Neuronal stem cell (in vitro differentiated cells): ENCODE data around the gene FCHO1.

ENCODE experiments used
- DNase-seq: peaks from one replicate; pipeline ENCODE4 v3.0.0-alpha.2; 2013; ENCODE audit warnings: low spot score
- H2AFZ ChIP-seq: one replicate; pipeline ENCODE4 v1.6.1; 2013; ENCODE audit warnings: mild to moderate bottlenecking, low read length, inconsistent platforms
- H2AK5ac ChIP-seq: 2 replicates; pipeline ENCODE4 v1.6.1; 2013; ENCODE audit warnings: low read depth, mild to moderate bottlenecking, inconsistent platforms, low read length, moderate library complexity, mixed read lengths
- H2BK120ac ChIP-seq: 2 replicates; pipeline ENCODE4 v1.6.1; 2013; ENCODE audit warnings: low read depth, mild to moderate bottlenecking, inconsistent platforms, low read length, moderate library complexity, mixed read lengths
- H2BK12ac ChIP-seq: one replicate; pipeline ENCODE4 v1.6.1; 2013; ENCODE audit warnings: low read length, inconsistent platforms
- H2BK15ac ChIP-seq: 2 replicates; pipeline ENCODE4 v1.6.1; 2013; ENCODE audit warnings: mild to moderate bottlenecking, low read length, inconsistent platforms, mixed read lengths
- H2BK5ac ChIP-seq: one replicate; pipeline ENCODE4 v1.6.1; 2013; ENCODE audit warnings: inconsistent platforms, mild to moderate bottlenecking, low read length, moderate library complexity
- H3K14ac ChIP-seq: one replicate; pipeline ENCODE4 v1.6.1; 2013; ENCODE audit warnings: low read length, inconsistent platforms
- H3K18ac ChIP-seq: 2 replicates; pipeline ENCODE4 v1.6.1; 2013; ENCODE audit warnings: low read length, inconsistent platforms
- H3K23ac ChIP-seq: 2 replicates; pipeline ENCODE4 v1.6.1; 2013; ENCODE audit warnings: low read depth, mild to moderate bottlenecking, mixed read lengths, low read length, inconsistent platforms; ENCODE audit not compliant: poor library complexity
- H3K27ac ChIP-seq: replicated peaks from 3 replicates; pipeline ENCODE4 v1.5.1; 2013; ENCODE audit warnings: low read length, inconsistent platforms
- H3K27me3 ChIP-seq, 3 experiments: 2 replicates each; pipeline ENCODE4 v1.6.1; 2013; ENCODE audit warnings: low read length in 3 of 3, mild to moderate bottlenecking in 2 of 3, inconsistent platforms in 1 of 3, low read depth in 1 of 3, mixed read lengths in 1 of 3, moderate library complexity in 1 of 3; ENCODE audit not compliant: control insufficient read depth in 3 of 3, insufficient read depth in 3 of 3
- H3K36me3 ChIP-seq, 2 donors: replicated peaks in 1 of 2; 2 replicates each; pipeline ENCODE4 v1.6.1; 2013; ENCODE audit warnings: low read length in 2 of 2; ENCODE audit not compliant: control insufficient read depth in 2 of 2, insufficient read depth in 2 of 2
- H3K4ac ChIP-seq: 2 replicates; pipeline ENCODE4 v1.6.1; 2013; ENCODE audit warnings: inconsistent platforms, mild to moderate bottlenecking, low read length, moderate library complexity
- H3K4me1 ChIP-seq, 2 donors: 1 replicate in 1 of 2; 2 replicates in 1 of 2; pipeline ENCODE4 v1.6.1; 2013; ENCODE audit warnings: low read length in 2 of 2, low read depth in 1 of 2; ENCODE audit not compliant: control insufficient read depth in 2 of 2, insufficient read depth in 1 of 2
- H3K4me2 ChIP-seq: one replicate; pipeline ENCODE4 v1.6.1; 2013; ENCODE audit warnings: mild to moderate bottlenecking, low read length, inconsistent platforms; ENCODE audit not compliant: insufficient read depth, poor library complexity, severe bottlenecking
- H3K4me3 ChIP-seq, 2 donors: 2 replicates each; pipeline ENCODE4 v1.5.1; 2013; ENCODE audit warnings: low read length in 2 of 2, mild to moderate bottlenecking in 2 of 2, inconsistent platforms in 1 of 2, moderate library complexity in 1 of 2
- H3K79me1 ChIP-seq: one replicate; pipeline ENCODE4 v1.6.1; 2013; ENCODE audit warnings: low read depth, mild to moderate bottlenecking, inconsistent platforms, low read length, moderate library complexity
- H3K9ac ChIP-seq: one replicate; pipeline ENCODE4 v1.6.1; 2013; ENCODE audit warnings: mild to moderate bottlenecking, low read depth, low read length, inconsistent platforms; ENCODE audit not compliant: poor library complexity
- H3K9me3 ChIP-seq, 2 donors: replicated peaks in 1 of 2; 2 replicates each; pipeline versions ENCODE3 to v1.6.1; 2013; ENCODE audit warnings: low read length in 2 of 2, mild to moderate bottlenecking in 2 of 2, inconsistent platforms in 1 of 2, low read depth in 1 of 2, mixed read lengths in 1 of 2, moderate library complexity in 1 of 2; ENCODE audit not compliant: control insufficient read depth in 2 of 2, insufficient read depth in 1 of 2
- H4K8ac ChIP-seq: one replicate; pipeline ENCODE4 v1.6.1; 2013; ENCODE audit warnings: low read depth, mild to moderate bottlenecking, inconsistent platforms, low read length, moderate library complexity
- H4K91ac ChIP-seq: one replicate; pipeline ENCODE4 v1.6.1; 2013; ENCODE audit warnings: low read length, low read depth, mild to moderate bottlenecking, inconsistent platforms; ENCODE audit not compliant: poor library complexity
- WGBS, 2 donors: extraction: QIAGEN DNeasy Blood & Tissue Kit; methylation state at CpG; one replicate each; pipeline ENCODE4 v1.1.7; 2013; ENCODE audit warnings: missing lambda C conversion rate in 2 of 2, mixed read lengths in 1 of 2; ENCODE audit not compliant: insufficient read length in 2 of 2, insufficient replicate concordance in 1 of 2; ENCODE audit errors: extremely low coverage in 2 of 2; 5-methylcytosine and 5-hydroxymethylcytosine counted together

The FCHO1 gene

DNA sequence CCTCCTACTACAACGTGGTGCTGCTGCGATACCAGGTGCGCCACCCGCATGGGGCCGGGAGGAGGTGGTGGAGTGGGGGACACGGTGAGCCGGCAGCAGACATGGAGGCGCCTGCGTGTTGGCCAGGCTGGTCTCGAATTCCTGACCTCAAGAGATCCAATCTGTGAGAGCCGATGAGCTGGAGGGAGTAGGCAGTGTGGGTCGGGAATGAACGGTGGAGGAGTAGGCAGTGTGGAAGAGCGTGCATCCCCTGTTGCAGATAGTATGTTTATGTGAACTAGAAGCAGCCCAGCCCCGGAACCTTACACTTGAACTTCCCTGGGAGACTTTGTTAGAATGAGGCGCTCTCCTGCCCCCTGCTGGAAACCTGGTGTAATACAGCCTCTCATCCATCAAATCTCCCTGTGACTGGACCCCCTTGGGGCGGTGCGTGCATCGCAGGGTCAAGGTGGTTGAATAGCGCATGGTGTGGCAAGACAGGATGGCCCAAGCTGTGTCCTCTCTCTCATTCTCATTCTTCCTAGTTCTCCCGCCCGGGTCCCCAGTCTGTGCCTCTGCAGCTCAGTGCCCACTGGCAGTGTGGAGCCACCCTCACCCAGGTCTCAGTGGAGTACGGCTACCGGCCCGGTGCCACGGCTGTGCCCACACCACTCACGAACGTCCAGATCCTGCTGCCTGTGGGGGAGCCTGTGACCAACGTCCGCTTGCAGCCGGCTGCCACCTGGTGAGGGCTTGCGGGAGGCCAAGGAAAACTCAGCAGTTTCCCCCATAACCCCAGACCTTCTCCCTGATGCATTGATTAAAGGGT is 33.1 kb downstream of the FCHO1 start:
- DNase-seq = peak; percentile 54
- H3K23ac ChIP-seq = no peak overlapping the region
- H2BK12ac ChIP-seq = no peak overlapping the region
- peaks cover 0 to 4% of the 10 kb centered on the region in 2 donors for H3K36me3 ChIP-seq
- H4K91ac ChIP-seq = no peak overlapping the region
- H3K4me3 ChIP-seq = peak overlapping the region in 1 of 2 donors; percentile 46
- peaks cover 0 to 4% of the 10 kb centered on the region in 2 donors for H3K4me1 ChIP-seq
- no peak overlapping the region for H2BK15ac ChIP-seq
- no CpG with 5 or more reads among the region's 32 CpGs for WGBS, 2 donors
- H3K27ac ChIP-seq = no peak overlapping the region
- no peak overlapping the region for H2BK5ac ChIP-seq
- no peaks in the 10 kb centered on the region for H3K79me1 ChIP-seq
- H3K9ac ChIP-seq = no peak overlapping the region
- H3K18ac ChIP-seq = peak overlapping the region; percentile 48
- no peaks in the 10 kb centered on the region for H3K27me3 ChIP-seq
- H2AFZ ChIP-seq = peak overlapping the region; percentile 43
- H3K4me2 ChIP-seq = no peak overlapping the region
- H3K14ac ChIP-seq = no peak overlapping the region
- H2AK5ac ChIP-seq = peak overlapping the region; percentile 52
- no peak overlapping the region for H3K4ac ChIP-seq
- H2BK120ac ChIP-seq = peak overlapping the region; percentile 74
- no peaks in the 10 kb centered on the region for H3K9me3 ChIP-seq
- H4K8ac ChIP-seq = no peak overlapping the region

DNA sequence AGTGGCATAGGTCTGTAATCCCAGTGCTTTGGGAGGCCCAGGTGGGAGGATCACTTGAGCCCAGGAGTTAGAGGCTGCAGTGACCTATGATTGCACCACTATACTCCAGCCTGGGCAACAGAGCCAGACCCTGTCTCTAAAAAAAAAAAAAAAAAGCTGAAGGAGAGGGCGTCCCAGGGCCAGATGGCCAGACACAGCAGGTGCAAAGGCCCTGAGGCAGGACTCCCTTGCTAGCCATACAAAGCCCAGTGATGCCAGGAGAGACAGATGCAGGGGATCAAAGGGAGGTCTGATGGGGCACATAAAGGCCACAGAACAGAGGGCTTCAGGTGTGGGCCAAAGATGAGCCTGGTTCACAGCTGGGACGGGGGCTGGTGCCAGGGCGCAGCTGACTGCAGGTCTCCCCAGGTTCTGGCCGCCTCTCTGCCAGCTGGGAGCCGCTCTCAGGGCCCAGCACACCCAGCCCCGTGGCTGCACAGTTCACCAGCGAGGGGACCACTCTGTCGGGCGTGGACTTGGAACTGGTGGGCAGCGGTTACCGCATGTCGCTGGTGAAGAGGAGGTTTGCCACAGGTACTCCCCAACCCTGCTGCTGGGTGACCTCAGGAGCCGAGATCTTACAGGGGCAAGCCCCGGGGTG is 36.1 kb downstream of the FCHO1 start:
- Histone ChIP-seq H3K4ac (no peak overlapping the region), H3K27ac (no peak overlapping the region), H3K27me3 (no peaks in the 10 kb centered on the region), H3K79me1 (no peaks in the 10 kb centered on the region), H3K4me2 (no peak overlapping the region), H2BK12ac (no peak overlapping the region), H4K91ac (no peak overlapping the region), H2BK15ac (no peak overlapping the region), H3K23ac (no peak overlapping the region), H3K4me1 (peaks cover 0 to 3% of the 10 kb centered on the region in 2 donors), H2AK5ac (no peak overlapping the region), H3K4me3 (peak overlapping the region in 1 of 2 donors; percentile 17), H2BK5ac (no peak overlapping the region), H3K14ac (no peak overlapping the region), H3K9me3 (no peaks in the 10 kb centered on the region), H2BK120ac (no peak overlapping the region), H3K18ac (no peak overlapping the region), H3K9ac (no peak overlapping the region), H4K8ac (no peak overlapping the region), H3K36me3 (peaks cover 0 to 4% of the 10 kb centered on the region in 2 donors), H2AFZ (no peak overlapping the region)
- no CpG with 5 or more reads among the region's 14 CpGs for WGBS, 2 donors
- DNase-seq = no peak

DNA sequence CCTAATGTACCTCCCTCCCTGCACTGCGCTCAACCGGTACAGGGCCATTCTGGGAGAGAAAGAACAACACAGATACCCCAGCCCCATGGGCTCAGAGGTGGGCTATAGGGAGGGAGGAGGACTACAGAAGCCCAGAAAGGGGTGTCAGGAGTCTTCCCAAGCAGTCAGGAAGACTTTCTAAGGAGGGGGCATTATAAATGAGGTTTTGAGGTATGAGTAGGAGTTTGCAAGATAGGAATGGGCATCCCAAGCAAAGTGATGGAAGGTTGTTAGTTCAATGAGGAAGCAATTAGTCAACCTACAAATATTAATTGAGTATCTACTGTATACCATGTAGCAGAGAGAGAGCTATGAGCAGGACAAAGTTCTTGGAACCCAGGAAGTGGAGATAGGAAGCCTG is 37.4 kb downstream of the FCHO1 start:
- no peak overlapping the region for H3K4me3 ChIP-seq
- DNase-seq = no peak
- no peak overlapping the region for H2BK15ac ChIP-seq
- H3K4me2 ChIP-seq = no peak overlapping the region
- H2AFZ ChIP-seq = no peak overlapping the region
- no peak overlapping the region for H3K14ac ChIP-seq
- no peaks in the 10 kb centered on the region for H3K9me3 ChIP-seq
- H4K8ac ChIP-seq = no peak overlapping the region
- H3K27ac ChIP-seq = no peak overlapping the region
- H3K4ac ChIP-seq = no peak overlapping the region
- no peak overlapping the region for H4K91ac ChIP-seq
- no peak overlapping the region for H3K9ac ChIP-seq
- no peak overlapping the region for H2AK5ac ChIP-seq
- no peak overlapping the region for H3K23ac ChIP-seq
- H2BK12ac ChIP-seq = no peak overlapping the region
- WGBS, 2 donors = no CpG with 5 or more reads among the region's 2 CpGs
- H3K27me3 ChIP-seq = peaks cover 0 to 9% (median 0%) of the 10 kb centered on the region in 3 experiments
- H2BK120ac ChIP-seq = no peak overlapping the region
- H3K36me3 ChIP-seq = peaks cover 0 to 1% of the 10 kb centered on the region in 2 donors
- H3K4me1 ChIP-seq = peaks cover 0 to 3% of the 10 kb centered on the region in 2 donors
- H2BK5ac ChIP-seq = no peak overlapping the region
- no peaks in the 10 kb centered on the region for H3K79me1 ChIP-seq
- H3K18ac ChIP-seq = no peak overlapping the region

DNA sequence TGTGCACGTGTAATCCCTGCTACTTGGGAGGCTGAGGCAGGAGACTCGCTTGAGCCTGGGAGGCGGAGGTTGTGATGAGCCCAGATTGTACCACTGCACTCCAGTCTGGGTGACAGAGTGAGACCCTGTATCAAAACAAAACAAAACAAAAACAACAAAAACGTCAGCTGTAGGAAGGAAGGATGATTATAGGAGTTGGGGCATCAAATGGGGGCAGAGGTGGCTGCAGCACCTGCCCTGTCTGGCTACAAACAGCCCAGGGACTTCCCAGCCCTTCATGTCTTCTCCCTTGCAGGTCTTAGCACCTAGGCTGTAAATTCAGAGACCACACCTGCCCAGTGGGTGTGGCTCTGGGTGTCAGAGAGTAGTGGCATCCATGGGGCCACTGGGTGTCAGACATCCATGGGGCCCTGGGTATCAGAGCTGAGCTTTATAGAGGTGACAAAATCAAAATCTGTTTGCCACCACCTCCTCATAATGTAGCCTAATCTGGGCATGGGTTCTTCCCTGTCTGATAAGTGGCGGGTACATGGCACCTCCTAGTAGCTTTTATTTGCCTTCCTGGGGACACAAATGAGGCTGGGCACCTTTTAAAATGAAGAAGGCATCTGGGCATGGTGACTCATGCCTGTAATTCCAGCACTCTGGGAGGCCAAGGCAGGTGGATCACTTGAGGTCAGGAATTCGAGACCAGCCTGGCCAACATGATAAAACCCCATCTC is 38.9 kb downstream of the FCHO1 start:
- no peak overlapping the region for H3K14ac ChIP-seq
- no peak overlapping the region for H3K27ac ChIP-seq
- no peaks in the 10 kb centered on the region for H3K36me3 ChIP-seq
- H3K4me3 ChIP-seq = no peak overlapping the region
- no peaks in the 10 kb centered on the region for H3K79me1 ChIP-seq
- no peak overlapping the region for H4K91ac ChIP-seq
- H3K18ac ChIP-seq = no peak overlapping the region
- no peak overlapping the region for H3K23ac ChIP-seq
- no peak overlapping the region for H2AFZ ChIP-seq
- no peak for DNase-seq
- no peak overlapping the region for H2BK15ac ChIP-seq
- H2BK5ac ChIP-seq = no peak overlapping the region
- no peak overlapping the region for H3K9ac ChIP-seq
- H3K4me2 ChIP-seq = no peak overlapping the region
- H3K27me3 ChIP-seq = peaks cover 5 to 25% (median 16%) of the 10 kb centered on the region in 3 experiments
- WGBS, 2 donors = no CpG with 5 or more reads among the region's 6 CpGs
- H2AK5ac ChIP-seq = no peak overlapping the region
- H2BK12ac ChIP-seq = no peak overlapping the region
- H2BK120ac ChIP-seq = no peak overlapping the region
- peaks cover 0 to 3% of the 10 kb centered on the region in 2 donors for H3K4me1 ChIP-seq
- H3K9me3 ChIP-seq = no peaks in the 10 kb centered on the region
- H3K4ac ChIP-seq = no peak overlapping the region
- H4K8ac ChIP-seq = no peak overlapping the region
